Measurements from ENCODE around the gene LIMS3. TPM values are rescaled to one million over a fixed set of nuclear protein-coding genes. Genes with fewer than 3 reads are reported as not detected.
"Not testable (repeated sequence)": the region's sequence is repeated elsewhere in the genome, so short reads cannot be mapped to it uniquely, and the experiment has no call there.

LIMS3 gene
- total and polyA plus RNA-seq, 2 of the 8 experiments (the other 6 are each of a cell fraction or from before 2014, with no cell fraction given) = 2.7 TPM; not detected in 1

DNA sequence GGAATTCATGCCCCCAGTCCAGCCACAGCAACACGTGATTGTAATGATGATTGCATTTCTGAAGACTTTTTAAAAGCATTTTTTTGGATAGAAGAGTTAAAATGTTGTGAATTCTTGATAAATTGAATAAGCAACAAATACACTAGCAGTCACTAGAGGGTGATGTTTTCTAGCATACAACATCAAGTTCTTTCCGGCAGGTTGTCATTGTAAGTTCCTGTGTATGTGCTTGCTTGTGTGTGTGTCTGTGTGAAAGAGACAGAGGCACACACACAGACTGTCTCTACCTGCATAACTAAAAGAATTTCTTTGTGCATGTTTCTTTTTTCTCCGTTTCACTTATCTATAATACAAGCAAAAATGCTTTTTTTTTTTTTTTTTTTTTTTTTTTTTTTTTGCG is 8.6 kb upstream of the LIMS3 start:
- H3K79me2 ChIP-seq (ENCODE audit: control insufficient read depth in 1 of 2, insufficient read depth in 2 of 2, low read length in 2 of 2); H4K5ac ChIP-seq (ENCODE audit: insufficient read length, low read depth, low read length); POLR2A ChIA-PET (ENCODE audit: partially characterized antibody); DNase-seq (ENCODE audit: low read depth in 1 of 2, low spot score in 2 of 2); H3K9ac ChIP-seq (replicated peaks in 1 of 4; ENCODE audit: extremely low read depth in 1 of 4, low read depth in 3 of 4, low read length in 3 of 4); H2BK15ac ChIP-seq (ENCODE audit: low read length); H3K4ac ChIP-seq (replicated peaks; ENCODE audit: insufficient read length, low read depth, low read length); H3K36me3 ChIP-seq (ENCODE audit: control insufficient read depth in 2 of 4, insufficient read depth in 4 of 4, low read length in 3 of 4); H4K20me1 ChIP-seq (replicated peaks in 1 of 2; ENCODE audit: control insufficient read depth in 1 of 2, insufficient read depth in 2 of 2, low read length in 2 of 2); H3K9me3 ChIP-seq (ENCODE audit: insufficient read depth in 2 of 2, low read depth in 1 of 2, low read length in 1 of 2); H3K23me2 ChIP-seq (ENCODE audit: low read depth, low read length); H3K23ac ChIP-seq (ENCODE audit: insufficient read length); H2BK120ac ChIP-seq (replicated peaks; ENCODE audit: low read depth, low read length); H3K14ac ChIP-seq (ENCODE audit: insufficient read length); H4K8ac ChIP-seq (ENCODE audit: extremely low read depth, insufficient read depth, low read length); H3K27me3 ChIP-seq (replicated peaks in 1 of 4; ENCODE audit: control insufficient read depth in 3 of 4, extremely low read depth in 1 of 4, insufficient read depth in 3 of 4, low read length in 3 of 4); H2AFZ ChIP-seq (ENCODE audit: low read length); FAIRE-seq; H3K4me1 ChIP-seq (replicated peaks in 1 of 4; ENCODE audit: control insufficient read depth in 3 of 4, insufficient read depth in 4 of 4, low read length in 3 of 4); H3K79me1 ChIP-seq (ENCODE audit: low read depth, low read length); H3K18ac ChIP-seq (ENCODE audit: extremely low read depth, low read length); CTCF ChIA-PET (ENCODE audit: partially characterized antibody); H3K4me2 ChIP-seq (ENCODE audit: insufficient read depth in 1 of 2, low read depth in 2 of 2, low read length in 2 of 2); H3K56ac ChIP-seq (replicated peaks; ENCODE audit: insufficient read length, low read depth, low read length); H2BK5ac ChIP-seq (ENCODE audit: low read depth, low read length); H3K27ac ChIP-seq (ENCODE audit: low read depth, low read length); H4K91ac ChIP-seq (replicated peaks; ENCODE audit: insufficient read length, low read length); H2BK20ac ChIP-seq (ENCODE audit: low read length); H2AK5ac ChIP-seq (ENCODE audit: low read depth, low read length); H3K4me3 ChIP-seq (ENCODE audit: extremely low read depth in 1 of 4, insufficient read depth in 2 of 4, low read depth in 3 of 4, low read length in 4 of 4); H2BK12ac ChIP-seq (ENCODE audit: low read depth, low read length): not testable (repeated sequence)
- WGBS, 2 experiments (ENCODE audit: extremely low coverage in 1 of 2, insufficient coverage in 1 of 2, insufficient read length in 1 of 2, insufficient replicate concordance in 2 of 2, low coverage in 1 of 2, low lambda C conversion rate in 2 of 2, missing lambda C conversion rate in 1 of 2) = no CpG with 5 or more reads among the region's 4 CpGs

GRCh38 chr2:109891024-109891423 is 7.5 kb upstream of the LIMS3 start:
- H3K9ac ChIP-seq (replicated peaks in 1 of 4; ENCODE audit: extremely low read depth in 1 of 4, low read depth in 3 of 4, low read length in 3 of 4); H3K14ac ChIP-seq (ENCODE audit: insufficient read length); H4K8ac ChIP-seq (ENCODE audit: extremely low read depth, insufficient read depth, low read length); H3K4ac ChIP-seq (replicated peaks; ENCODE audit: insufficient read length, low read depth, low read length); POLR2A ChIA-PET (ENCODE audit: partially characterized antibody); H2BK12ac ChIP-seq (ENCODE audit: low read depth, low read length); H2BK120ac ChIP-seq (replicated peaks; ENCODE audit: low read depth, low read length); H3K18ac ChIP-seq (ENCODE audit: extremely low read depth, low read length); H3K4me1 ChIP-seq (replicated peaks in 1 of 4; ENCODE audit: control insufficient read depth in 3 of 4, insufficient read depth in 4 of 4, low read length in 3 of 4); H4K91ac ChIP-seq (replicated peaks; ENCODE audit: insufficient read length, low read length); H4K5ac ChIP-seq (ENCODE audit: insufficient read length, low read depth, low read length); H3K9me3 ChIP-seq (ENCODE audit: insufficient read depth in 2 of 2, low read depth in 1 of 2, low read length in 1 of 2); H3K23ac ChIP-seq (ENCODE audit: insufficient read length); H2AK5ac ChIP-seq (ENCODE audit: low read depth, low read length); DNase-seq (ENCODE audit: low read depth in 1 of 2, low spot score in 2 of 2); H3K79me1 ChIP-seq (ENCODE audit: low read depth, low read length); H2BK15ac ChIP-seq (ENCODE audit: low read length); H4K20me1 ChIP-seq (replicated peaks in 1 of 2; ENCODE audit: control insufficient read depth in 1 of 2, insufficient read depth in 2 of 2, low read length in 2 of 2); H3K23me2 ChIP-seq (ENCODE audit: low read depth, low read length); FAIRE-seq; H3K79me2 ChIP-seq (ENCODE audit: control insufficient read depth in 1 of 2, insufficient read depth in 2 of 2, low read length in 2 of 2); H3K4me2 ChIP-seq (ENCODE audit: insufficient read depth in 1 of 2, low read depth in 2 of 2, low read length in 2 of 2); H3K56ac ChIP-seq (replicated peaks; ENCODE audit: insufficient read length, low read depth, low read length); H2BK5ac ChIP-seq (ENCODE audit: low read depth, low read length); H3K36me3 ChIP-seq (ENCODE audit: control insufficient read depth in 2 of 4, insufficient read depth in 4 of 4, low read length in 3 of 4); CTCF ChIA-PET (ENCODE audit: partially characterized antibody); H3K27me3 ChIP-seq (replicated peaks in 1 of 4; ENCODE audit: control insufficient read depth in 3 of 4, extremely low read depth in 1 of 4, insufficient read depth in 3 of 4, low read length in 3 of 4); H2BK20ac ChIP-seq (ENCODE audit: low read length); H3K4me3 ChIP-seq (ENCODE audit: extremely low read depth in 1 of 4, insufficient read depth in 2 of 4, low read depth in 3 of 4, low read length in 4 of 4); H2AFZ ChIP-seq (ENCODE audit: low read length); H3K27ac ChIP-seq (ENCODE audit: low read depth, low read length): not testable (repeated sequence)
- no CpG with 5 or more reads among the region's 4 CpGs for WGBS, 2 experiments (ENCODE audit: extremely low coverage in 1 of 2, insufficient coverage in 1 of 2, insufficient read length in 1 of 2, insufficient replicate concordance in 2 of 2, low coverage in 1 of 2, low lambda C conversion rate in 2 of 2, missing lambda C conversion rate in 1 of 2)

All from H1 (cell line).